Measurements from ENCODE around the gene ZFAND3. TPM values are rescaled to one million over a fixed set of nuclear protein-coding genes. Genes with fewer than 3 reads are reported as not detected.
"Not testable (repeated sequence)": the region's sequence is repeated elsewhere in the genome, so short reads cannot be mapped to it uniquely, and the experiment has no call there.

The ZFAND3 gene
- total RNA-seq, 4 donors from 2014 or later = 30.5 to 57.4 (median 53.3) TPM

- H3K4me1 ChIP-seq = no peaks in the 10 kb centered on the region
- H3K36me3 ChIP-seq = no peaks in the 10 kb centered on the region
- DNase-seq = no peak
- H3K27me3 ChIP-seq = no peaks in the 10 kb centered on the region
- TF ChIP-seq POLR2A (IDR thresholded peaks at IDR 0.05) = no peak
- TF ChIP-seq CTCF (IDR thresholded peaks at IDR 0.05) = no peak
- H3K9me3 ChIP-seq = no peaks in the 10 kb centered on the region
- H3K27ac ChIP-seq = no peak overlapping the region
- H3K4me3 ChIP-seq = no peak overlapping the region
These were observed 220.7 kb downstream of the ZFAND3 start for GRCh38 chr6:38040254-38040653.

DNA sequence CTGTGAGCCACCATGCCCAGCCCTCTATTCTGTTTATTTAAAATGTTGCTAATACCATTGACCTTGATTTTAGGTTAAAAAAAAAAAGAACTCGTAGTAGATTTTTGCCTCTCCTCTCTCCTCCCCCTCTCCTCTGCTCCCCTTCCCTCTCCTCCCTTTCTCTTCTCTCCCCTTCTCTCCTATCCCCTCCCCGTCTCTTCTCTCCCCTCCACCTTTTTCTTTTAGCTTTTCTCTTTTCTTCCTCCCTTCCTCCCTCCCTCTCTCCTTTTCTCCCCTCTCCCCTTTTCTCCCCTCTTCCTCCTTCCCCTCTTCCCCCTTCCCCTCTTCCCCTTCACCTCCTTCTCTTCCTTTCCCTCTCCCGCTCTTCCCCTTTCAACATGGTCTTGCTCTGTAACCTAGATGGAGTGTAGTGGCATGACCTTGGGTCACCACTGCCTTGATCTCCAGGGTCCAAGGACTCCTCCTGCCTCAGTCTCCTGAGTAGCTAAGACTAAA, 223.8 kb downstream of the ZFAND3 start:
- no peak for TF ChIP-seq CTCF (IDR thresholded peaks at IDR 0.05)
- no peak for TF ChIP-seq POLR2A (IDR thresholded peaks at IDR 0.05)
- Histone ChIP-seq H3K27me3 (no peaks in the 10 kb centered on the region), H3K36me3 (no peaks in the 10 kb centered on the region), H3K27ac (no peak overlapping the region), H3K4me1 (no peaks in the 10 kb centered on the region), H3K4me3 (no peak overlapping the region), H3K9me3 (no peaks in the 10 kb centered on the region)
- no peak for DNase-seq

GRCh38 chr6:38045701-38046305, 226.3 kb downstream of the ZFAND3 start:
- H3K36me3 ChIP-seq = no peaks in the 10 kb centered on the region
- H3K4me3 ChIP-seq = no peak overlapping the region
- no peak overlapping the region for H3K27ac ChIP-seq
- H3K27me3 ChIP-seq = no peaks in the 10 kb centered on the region
- no peaks in the 10 kb centered on the region for H3K9me3 ChIP-seq
- H3K4me1 ChIP-seq = no peaks in the 10 kb centered on the region
- DNase-seq = no peak
- no peak for TF ChIP-seq CTCF (IDR thresholded peaks at IDR 0.05)
- no peak for TF ChIP-seq POLR2A (IDR thresholded peaks at IDR 0.05)

- no peaks in the 10 kb centered on the region for H3K4me1 ChIP-seq
- H3K9me3 ChIP-seq = no peaks in the 10 kb centered on the region
- H3K27ac ChIP-seq = no peak overlapping the region
- H3K4me3 ChIP-seq = no peak overlapping the region
- no peaks in the 10 kb centered on the region for H3K36me3 ChIP-seq
- no peak for TF ChIP-seq CTCF (IDR thresholded peaks at IDR 0.05)
- TF ChIP-seq POLR2A (IDR thresholded peaks at IDR 0.05) = no peak
- DNase-seq = no peak
- H3K27me3 ChIP-seq = no peaks in the 10 kb centered on the region
These were observed 228.0 kb downstream of the ZFAND3 start for GRCh38 chr6:38047562-38047961.

GRCh38 chr6:38049861-38050397, 230.4 kb downstream of the ZFAND3 start:
- not testable (repeated sequence) for H3K4me3 ChIP-seq, H3K9me3 ChIP-seq, DNase-seq, H3K4me1 ChIP-seq, H3K27me3 ChIP-seq, H3K36me3 ChIP-seq, H3K27ac ChIP-seq

DNA sequence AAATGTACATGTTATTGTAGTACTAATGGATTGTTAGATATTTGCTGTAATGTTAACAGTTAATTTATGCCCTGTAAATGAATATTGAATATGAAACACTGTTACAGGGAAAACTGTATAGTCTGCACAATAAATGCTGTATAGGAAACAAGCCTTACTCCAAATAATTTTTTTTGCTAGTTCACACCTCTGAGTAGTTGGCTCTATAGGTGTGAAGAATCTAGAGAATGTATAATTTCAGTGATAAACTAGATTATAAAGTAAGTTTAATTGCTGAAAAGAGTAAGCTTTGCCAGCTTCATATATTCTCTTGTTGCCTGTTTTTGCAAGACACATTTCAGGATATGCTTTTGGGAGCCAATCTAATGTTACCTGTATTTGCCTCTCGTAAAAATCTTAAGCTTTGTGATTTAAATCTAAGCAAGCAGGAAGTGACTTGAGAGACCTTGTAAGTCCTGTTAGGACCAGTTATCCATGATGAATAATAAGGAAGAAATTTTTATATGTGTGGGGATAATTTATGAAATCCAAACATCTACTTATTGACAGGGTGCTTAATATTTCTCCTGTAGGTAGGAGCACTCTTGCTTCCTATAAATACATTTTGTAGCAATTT, 232.4 kb downstream of the ZFAND3 start:
- TF ChIP-seq POLR2A (IDR thresholded peaks at IDR 0.05) (no peak), CTCF (IDR thresholded peaks at IDR 0.05) (no peak)
- no peak for DNase-seq
- H3K27ac ChIP-seq = no peak overlapping the region
- H3K4me1 ChIP-seq = no peaks in the 10 kb centered on the region
- no peak overlapping the region for H3K4me3 ChIP-seq
- no peaks in the 10 kb centered on the region for H3K36me3 ChIP-seq
- no peaks in the 10 kb centered on the region for H3K27me3 ChIP-seq
- H3K9me3 ChIP-seq = no peaks in the 10 kb centered on the region

Measured in Peyer's patch (tissue), 4 donors.